HL-60 (cell line): ENCODE results near the gene CD209.

ENCODE experiments used
- CTCF ChIP-seq: IDR thresholded peaks from one replicate; pipeline ENCODE4 v1.5.1; 2011; ENCODE audit warnings: low read length, control low read depth, inconsistent platforms; ENCODE audit not compliant: insufficient read depth
- GABPA ChIP-seq: IDR thresholded peaks from 2 replicates; pipeline ENCODE4 v1.6.1; 2012; ENCODE audit warnings: low read depth
- POLR2AphosphoS5 ChIP-seq: IDR thresholded peaks from 2 replicates; pipeline ENCODE4 v1.6.1; 2012; ENCODE audit warnings: low read depth
- REST ChIP-seq: IDR thresholded peaks from 2 replicates; pipeline ENCODE4 v1.6.1; 2012; ENCODE audit warnings: low read depth; ENCODE audit not compliant: insufficient replicate concordance
- SPI1 ChIP-seq: IDR thresholded peaks from 2 replicates; pipeline ENCODE4 v1.6.1; 2012; ENCODE audit warnings: low read depth, mild to moderate bottlenecking, borderline replicate concordance

GRCh38 chr19:7706955-7707456 is 40.3 kb downstream of the CD209 start:
- TF ChIP-seq CTCF (no peak), SPI1 (no peak), REST (no peak), POLR2AphosphoS5 (no peak), GABPA (no peak)
